ENCODE measurements around the gene CNOT2.

Gene CNOT2

DNA sequence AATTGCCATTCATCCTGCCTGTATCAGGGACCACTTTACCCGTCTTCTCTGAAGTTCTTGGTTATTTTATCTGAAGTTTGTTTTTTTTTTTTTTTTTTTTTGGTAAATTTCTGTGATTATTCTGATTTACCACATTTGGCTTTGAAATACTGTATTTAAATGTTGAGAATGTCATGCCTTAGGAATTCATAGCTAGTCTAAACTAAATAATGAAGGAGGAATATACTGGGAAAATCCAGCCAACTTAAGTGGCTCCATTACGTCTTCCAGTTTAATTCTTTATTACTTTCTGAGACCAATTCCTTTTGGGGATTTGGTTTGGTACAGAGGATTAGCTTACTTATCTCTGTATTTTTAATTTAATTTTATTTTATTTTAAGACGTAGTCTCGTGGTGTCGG lies 62.6 kb downstream of the CNOT2 start:
- TF ChIP-seq POLR2A (IDR thresholded peaks at IDR 0.05; ENCODE audit: low read length) (no peak), GATA1 (IDR thresholded peaks at IDR 0.05; ENCODE audit: low read depth, low read length) (no peak)
- no peak for DNase-seq

DNA sequence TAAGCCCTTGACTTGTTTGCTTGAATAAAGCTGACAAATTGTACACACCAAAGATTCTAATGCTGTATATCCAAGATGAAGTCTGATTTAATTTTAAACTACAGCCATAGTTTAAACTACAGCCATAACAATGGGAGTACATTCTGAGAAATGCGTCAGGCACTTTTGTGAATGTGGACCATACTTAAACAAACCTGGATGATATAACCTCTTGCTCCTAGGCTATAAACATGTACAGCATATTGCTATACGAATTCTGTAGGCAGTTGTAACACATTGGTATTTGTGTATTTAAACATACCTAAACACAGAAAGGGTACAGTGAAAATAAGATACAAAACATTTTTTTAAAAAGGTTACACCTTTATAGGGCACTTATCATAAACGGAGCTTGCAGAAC lies 63.4 kb downstream of the CNOT2 start:
- TF ChIP-seq POLR2A (IDR thresholded peaks at IDR 0.05; ENCODE audit: low read length) (no peak), GATA1 (IDR thresholded peaks at IDR 0.05; ENCODE audit: low read depth, low read length) (no peak)
- no peak for DNase-seq

DNA sequence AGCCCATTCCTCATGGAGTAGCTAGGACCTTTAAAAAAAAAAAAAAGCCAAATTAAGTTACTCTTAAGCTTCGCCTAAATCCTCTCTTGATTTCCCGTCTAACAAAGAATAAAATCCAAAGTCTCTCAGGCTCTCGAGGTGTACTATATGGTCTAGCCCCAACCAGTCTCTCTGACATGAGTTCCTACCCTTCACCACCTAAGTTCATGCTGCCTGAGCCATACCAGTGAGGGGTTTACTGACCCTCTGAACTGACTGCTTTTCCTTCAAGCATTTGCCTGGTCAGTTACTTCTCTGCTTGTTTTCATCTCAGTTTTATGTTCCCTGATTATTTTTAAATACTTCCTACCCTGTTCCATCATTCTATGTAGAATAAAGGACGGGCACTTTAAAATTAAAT lies 64.6 kb downstream of the CNOT2 start:
- no peak for TF ChIP-seq POLR2A (IDR thresholded peaks at IDR 0.05; ENCODE audit: low read length)
- TF ChIP-seq GATA1 (IDR thresholded peaks at IDR 0.05; ENCODE audit: low read depth, low read length), result no peak

DNA sequence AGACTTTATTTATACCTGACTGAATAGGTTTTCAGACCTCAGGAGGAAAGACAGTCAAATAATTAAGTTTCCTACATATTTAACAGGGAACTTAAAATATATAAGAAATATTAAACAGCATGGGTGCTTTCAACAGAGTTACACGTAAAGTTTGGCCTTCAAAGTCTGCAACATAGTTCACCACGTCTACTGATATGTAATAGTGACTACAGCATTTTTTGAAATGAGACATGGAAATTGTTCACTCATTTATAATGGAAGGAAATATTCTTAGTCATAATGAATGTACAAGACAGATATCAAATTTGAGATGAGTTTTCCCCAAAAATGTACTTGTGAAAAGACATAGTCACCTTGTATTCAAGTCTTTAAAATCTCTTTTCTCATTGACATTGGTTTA lies 66.1 kb downstream of the CNOT2 start:
- DNase-seq, result no peak
- TF ChIP-seq POLR2A (IDR thresholded peaks at IDR 0.05; ENCODE audit: low read length) (no peak), GATA1 (IDR thresholded peaks at IDR 0.05; ENCODE audit: low read depth, low read length) (no peak)

More for the DNA sequence above, 64.6 kb downstream of the CNOT2 start:
- DNase-seq, result no peak

DNA sequence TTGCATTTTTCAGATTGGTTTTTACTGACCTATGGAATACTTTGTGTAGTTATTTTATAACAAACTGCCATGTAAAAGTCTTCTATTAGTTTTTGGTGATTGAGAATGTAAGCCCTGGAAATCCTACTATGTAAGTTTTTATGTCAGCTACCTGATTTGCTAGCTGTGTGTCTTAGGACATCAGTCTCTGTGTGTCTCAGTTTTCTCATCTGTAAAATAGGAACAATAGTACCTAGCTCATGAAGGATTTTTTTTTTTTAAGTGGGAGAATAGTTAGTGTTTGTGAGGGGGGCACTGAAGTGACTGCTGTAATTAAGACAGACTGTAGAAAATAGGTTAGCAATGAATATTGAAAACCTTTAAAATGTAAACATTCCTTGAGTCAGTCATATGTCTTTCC lies 70.9 kb downstream of the CNOT2 start:
- no peak for DNase-seq

DNA sequence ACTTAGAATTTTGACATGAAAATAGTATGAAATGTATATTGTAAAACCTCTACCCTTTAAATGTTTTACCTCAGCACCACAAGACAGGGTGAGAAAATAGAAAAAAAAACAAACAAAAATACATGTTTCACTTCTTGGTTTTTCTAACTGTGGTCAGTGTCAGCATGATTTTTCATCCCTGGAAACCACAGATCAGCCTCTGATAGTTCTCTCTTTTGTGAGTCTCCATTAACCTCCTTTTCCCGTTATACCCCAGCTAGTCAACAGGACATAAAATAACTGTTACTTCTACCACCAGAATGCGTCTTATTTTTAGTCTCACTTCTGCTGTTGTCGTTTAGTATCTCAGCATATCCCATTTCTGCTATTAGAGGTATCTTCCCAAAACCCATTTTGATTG lies 74.5 kb downstream of the CNOT2 start:
- no peak for TF ChIP-seq GATA1 (IDR thresholded peaks at IDR 0.05; ENCODE audit: low read depth, low read length)
- no peak for TF ChIP-seq POLR2A (IDR thresholded peaks at IDR 0.05; ENCODE audit: low read length)
- DNase-seq, result no peak

More for the DNA sequence above, 70.9 kb downstream of the CNOT2 start:
- no peak for TF ChIP-seq POLR2A (IDR thresholded peaks at IDR 0.05; ENCODE audit: low read length)

DNA sequence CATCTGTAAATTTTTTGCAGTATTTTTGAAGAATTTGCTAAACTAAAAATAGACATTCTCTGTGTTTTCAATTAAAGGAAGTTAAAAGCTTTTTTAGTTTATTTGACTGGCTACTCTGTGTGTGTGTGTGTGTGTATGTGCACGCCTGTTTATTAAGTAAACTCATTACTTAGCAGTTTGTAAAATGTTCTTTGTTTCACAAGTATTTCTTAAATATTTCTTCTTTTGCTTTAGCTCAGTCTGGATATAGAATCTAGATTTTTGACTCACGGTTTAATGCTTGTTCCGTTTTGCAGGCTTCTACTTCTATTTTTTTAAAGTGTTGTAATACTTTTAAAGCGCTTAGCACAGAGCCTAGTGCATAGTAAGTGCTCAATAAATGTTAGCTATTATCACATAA lies 76.4 kb downstream of the CNOT2 start:
- DNase-seq, result no peak

DNA sequence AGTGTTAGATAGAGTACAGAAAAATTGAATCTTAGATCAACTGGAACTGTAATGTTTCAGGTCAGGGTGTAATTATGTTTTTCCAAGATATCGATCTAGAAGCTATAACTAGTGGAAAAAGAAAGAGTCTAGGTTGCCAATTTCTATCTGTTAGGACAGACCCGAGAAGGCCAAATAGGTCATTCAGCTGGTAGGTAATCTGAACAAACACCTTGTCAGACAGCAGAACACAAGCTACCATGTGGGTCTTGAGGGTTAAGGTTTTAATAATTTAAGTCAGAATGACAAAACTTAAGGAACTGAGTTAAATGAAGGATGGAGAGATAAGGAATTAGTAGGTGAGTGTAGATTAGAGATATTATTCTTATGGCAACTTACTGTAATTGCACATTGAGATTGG lies 78.0 kb downstream of the CNOT2 start:
- DNase-seq, result peak; percentile 11 to 52
- no peak for TF ChIP-seq POLR2A (IDR thresholded peaks at IDR 0.05; ENCODE audit: low read length)
- TF ChIP-seq GATA1 (IDR thresholded peaks at IDR 0.05; ENCODE audit: low read depth, low read length), result no peak

More for the DNA sequence above, 76.4 kb downstream of the CNOT2 start:
- no peak for TF ChIP-seq POLR2A (IDR thresholded peaks at IDR 0.05; ENCODE audit: low read length)
- TF ChIP-seq GATA1 (IDR thresholded peaks at IDR 0.05; ENCODE audit: low read depth, low read length), result no peak

DNA sequence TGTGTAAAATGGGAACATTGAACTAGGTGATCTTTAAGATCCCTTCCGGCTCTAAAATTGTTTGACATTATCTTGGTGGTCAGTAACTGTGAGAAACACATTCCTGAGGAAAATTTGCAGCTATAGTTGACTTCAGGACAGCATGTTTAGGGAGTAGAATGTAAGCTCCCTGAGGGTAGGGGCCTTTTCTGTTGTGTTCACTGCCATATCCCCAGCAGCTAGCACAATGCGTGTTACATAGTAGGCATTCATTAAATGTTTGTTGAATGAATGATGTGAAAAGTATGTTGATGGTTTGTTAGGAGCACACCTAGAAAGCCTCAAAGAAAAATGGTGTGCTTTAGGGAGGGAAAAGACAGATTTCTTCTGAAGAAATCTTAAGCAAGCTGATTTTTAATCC lies 84.3 kb downstream of the CNOT2 start:
- no peak for DNase-seq
- TF ChIP-seq POLR2A (IDR thresholded peaks at IDR 0.05; ENCODE audit: low read length), result no peak
- no peak for TF ChIP-seq GATA1 (IDR thresholded peaks at IDR 0.05; ENCODE audit: low read depth, low read length)

DNA sequence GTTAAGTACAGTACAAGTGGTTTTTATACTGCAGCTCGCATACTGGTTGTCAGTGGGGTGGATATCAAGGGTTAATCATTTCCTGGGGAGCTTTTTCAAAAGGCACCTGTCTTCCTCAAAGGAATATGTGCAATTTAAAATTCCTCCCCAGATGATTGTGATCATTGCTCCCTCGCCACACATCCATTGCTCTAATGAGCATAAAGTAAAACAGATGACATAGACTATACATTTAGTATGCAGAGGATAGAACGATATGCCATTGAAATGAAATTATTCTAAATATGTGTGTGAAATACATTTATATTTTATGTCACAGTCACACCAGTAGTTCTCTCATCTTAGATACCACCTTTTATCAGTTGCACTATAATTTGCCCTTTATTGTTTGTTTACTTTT lies 86.5 kb downstream of the CNOT2 start:
- no peak for DNase-seq
- TF ChIP-seq GATA1 (IDR thresholded peaks at IDR 0.05; ENCODE audit: low read depth, low read length) (no peak), POLR2A (IDR thresholded peaks at IDR 0.05; ENCODE audit: low read length) (no peak)

DNA sequence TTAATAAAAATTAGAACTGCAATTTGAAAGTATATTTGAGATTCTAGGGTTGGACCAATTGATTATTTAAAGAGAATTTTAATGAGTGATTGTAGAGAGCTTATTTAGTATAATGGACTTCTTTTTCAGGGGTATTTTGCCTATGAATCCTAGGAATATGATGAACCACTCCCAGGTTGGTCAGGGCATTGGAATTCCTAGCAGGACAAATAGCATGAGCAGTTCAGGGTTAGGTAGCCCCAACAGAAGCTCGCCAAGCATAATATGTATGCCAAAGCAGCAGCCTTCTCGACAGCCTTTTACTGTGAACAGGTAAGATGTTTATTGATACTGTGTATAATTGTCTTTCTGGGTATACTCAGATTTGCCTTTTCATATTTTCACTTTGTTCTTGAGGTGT lies 86.9 kb downstream of the CNOT2 start:
- TF ChIP-seq GATA1 (IDR thresholded peaks at IDR 0.05; ENCODE audit: low read depth, low read length) (no peak), POLR2A (IDR thresholded peaks at IDR 0.05; ENCODE audit: low read length) (no peak)

DNA sequence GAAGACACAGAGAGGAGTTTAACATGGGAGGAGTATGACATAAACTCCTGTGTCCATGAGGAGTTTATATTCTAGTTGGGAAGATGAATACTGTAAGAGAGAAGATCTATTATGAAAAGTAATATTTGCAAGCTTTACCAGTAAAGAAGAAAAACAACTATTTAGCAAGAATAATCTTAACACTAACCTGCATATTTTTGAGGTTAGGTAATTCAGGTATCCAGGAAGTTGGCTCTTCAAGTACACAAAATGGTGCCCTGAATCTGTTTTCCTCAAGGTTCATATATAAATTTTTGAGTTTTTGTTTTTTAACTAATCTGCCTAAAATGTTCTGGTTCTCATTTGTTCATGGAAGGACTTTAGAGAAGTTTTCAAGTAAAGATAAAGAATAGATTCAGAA lies 89.0 kb downstream of the CNOT2 start:
- no peak for DNase-seq
- TF ChIP-seq POLR2A (IDR thresholded peaks at IDR 0.05; ENCODE audit: low read length) (no peak), GATA1 (IDR thresholded peaks at IDR 0.05; ENCODE audit: low read depth, low read length) (no peak)

More for the DNA sequence above, 86.9 kb downstream of the CNOT2 start:
- DNase-seq, result no peak

DNA sequence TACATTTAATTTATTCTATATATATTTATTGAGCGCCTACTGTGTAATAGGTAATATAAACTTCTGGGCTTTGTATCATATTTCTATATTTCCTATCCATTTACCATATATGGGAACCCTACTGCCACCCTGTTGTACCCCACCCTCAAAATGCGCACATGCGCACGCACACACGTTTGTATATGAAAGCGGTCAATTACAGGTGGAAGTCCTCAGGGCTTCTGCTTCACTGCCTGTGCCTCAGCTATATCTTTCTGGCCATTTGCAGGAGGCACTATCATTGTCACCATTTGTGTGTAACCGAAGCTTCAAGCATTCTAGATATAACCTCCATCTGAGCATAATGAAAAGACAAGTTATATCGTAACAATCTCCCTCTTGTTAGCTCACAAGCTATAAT lies 91.5 kb downstream of the CNOT2 start:
- TF ChIP-seq GATA1 (IDR thresholded peaks at IDR 0.05; ENCODE audit: low read depth, low read length), result no peak
- TF ChIP-seq POLR2A (IDR thresholded peaks at IDR 0.05; ENCODE audit: low read length), result no peak
- DNase-seq, result no peak

DNA sequence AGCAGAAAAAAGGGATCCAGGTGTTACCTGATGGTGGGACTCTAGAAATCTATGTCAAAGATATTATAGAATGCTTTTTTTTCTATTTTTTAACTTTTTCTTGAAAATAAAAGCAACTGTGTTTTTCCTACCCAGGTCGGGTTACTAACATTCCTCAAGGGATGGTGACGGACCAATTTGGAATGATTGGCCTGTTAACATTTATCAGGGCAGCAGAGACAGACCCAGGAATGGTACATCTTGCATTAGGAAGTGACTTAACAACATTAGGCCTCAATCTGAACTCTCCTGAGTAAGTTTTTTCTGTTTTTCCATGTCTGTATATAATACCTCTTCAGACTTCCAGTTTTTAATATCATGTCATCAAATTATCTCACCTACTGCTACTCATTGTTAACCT lies 95.3 kb downstream of the CNOT2 start:
- no peak for DNase-seq
- TF ChIP-seq POLR2A (IDR thresholded peaks at IDR 0.05; ENCODE audit: low read length) (no peak), GATA1 (IDR thresholded peaks at IDR 0.05; ENCODE audit: low read depth, low read length) (no peak)

DNA sequence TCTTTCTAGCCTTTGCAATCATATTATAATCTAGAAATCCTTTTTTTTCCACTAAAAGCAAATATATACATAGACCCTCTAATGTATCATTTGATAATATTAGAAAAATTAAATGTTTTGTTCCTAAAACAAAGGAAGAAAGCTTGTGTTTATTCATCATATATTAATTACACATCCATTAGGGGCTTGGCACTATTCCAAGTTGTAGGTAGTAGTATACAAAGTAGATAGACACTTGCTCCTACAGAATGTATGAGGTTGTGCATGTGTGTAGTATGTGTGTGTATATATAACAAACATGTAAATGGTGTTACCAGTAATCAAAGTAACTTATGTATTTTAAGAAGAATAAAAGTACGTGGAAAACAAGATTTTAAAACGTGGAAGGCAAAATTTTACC lies 107.8 kb downstream of the CNOT2 start:
- no peak for TF ChIP-seq POLR2A (IDR thresholded peaks at IDR 0.05; ENCODE audit: low read length)
- DNase-seq, result peak in 1 of 2 experiments; percentile 6

Measured in erythroblast (primary cell).